Measurements from ENCODE around the gene SOX30. TPM values are rescaled to one million over a fixed set of nuclear protein-coding genes. Genes with fewer than 3 reads are reported as not detected.

Gene SOX30
- total and polyA plus RNA-seq, 3 donors from 2014 or later: 47.7 to 197 (median 83.9) TPM

GRCh38 chr5:157578079-157578780 lies 74.0 kb downstream of the SOX30 start:
- no peak for TF ChIP-seq POLR2A (IDR thresholded peaks at IDR 0.05)
- no peak for TF ChIP-seq CTCF (IDR thresholded peaks at IDR 0.05)
- DNase-seq: no peak
- Histone ChIP-seq H3K4me3 (no peak overlapping the region), H3K36me3 (ENCODE audit: low read depth, missing control alignments) (no peaks in the 10 kb centered on the region), H3K9me3 (no peaks in the 10 kb centered on the region), H3K27me3 (no peaks in the 10 kb centered on the region), H3K27ac (no peak overlapping the region), H3K4me1 (no peaks in the 10 kb centered on the region)
- intact Hi-C loops (cut with DNase I; ENCODE audit: low total_unique reads): no loop called here
- 89 to 91% methylated on average over 6 of the region's 6 CpGs for WGBS, 2 donors

GRCh38 chr5:157576678-157577077 lies 75.6 kb downstream of the SOX30 start:
- no peaks in the 10 kb centered on the region for H3K4me1 ChIP-seq
- H3K4me3 ChIP-seq: no peak overlapping the region
- no peaks in the 10 kb centered on the region for H3K9me3 ChIP-seq
- intact Hi-C loops (cut with DNase I; ENCODE audit: low total_unique reads): no loop called here
- no peak for DNase-seq
- no peaks in the 10 kb centered on the region for H3K27me3 ChIP-seq
- no peak overlapping the region for H3K27ac ChIP-seq
- 68 to 79% methylated on average over 4 of the region's 4 CpGs for WGBS, 2 donors
- no peaks in the 10 kb centered on the region for H3K36me3 ChIP-seq (ENCODE audit: low read depth, missing control alignments)
- TF ChIP-seq CTCF (IDR thresholded peaks at IDR 0.05) (no peak), POLR2A (IDR thresholded peaks at IDR 0.05) (no peak)

Small RNAs within 50 kb of the gene (small RNA-seq; reads per million reads assigned to genes)
- 0 reads per million in 2 donors for gene RNU6-390P

Other genes starting within 250 kb of the SOX30 start
- under 1 TPM in 1 of 2 donors, not detected in 1; 0.08 TPM for gene NIPAL4, start 192.2 kb downstream of the SOX30 start, total RNA-seq
- gene NIPAL4, start 192.2 kb downstream of the SOX30 start, polyA plus RNA-seq (ENCODE audit: insufficient read depth, low read depth, low replicate concordance): 0.18 TPM
- 1 to 10 TPM; 4.5 to 4.9 TPM for gene ADAM19, start 76.7 kb downstream of the SOX30 start, total RNA-seq
- 3.1 TPM for gene ADAM19, start 76.7 kb downstream of the SOX30 start, polyA plus RNA-seq (ENCODE audit: insufficient read depth, low read depth, low replicate concordance)
- gene C5orf52, start 19.1 kb upstream of the SOX30 start, total RNA-seq: 10 to 100 TPM; 13.9 to 62.0 TPM
- 35.0 TPM for gene C5orf52, start 19.1 kb upstream of the SOX30 start, polyA plus RNA-seq (ENCODE audit: insufficient read depth, low read depth, low replicate concordance)
- 10 to 100 TPM; 11.9 to 18.1 TPM for gene THG1L, start 79.0 kb upstream of the SOX30 start, total RNA-seq
- gene THG1L, start 79.0 kb upstream of the SOX30 start, polyA plus RNA-seq (ENCODE audit: insufficient read depth, low read depth, low replicate concordance): 14.0 TPM
- 1 to 10 TPM; 9.5 to 9.8 TPM for gene LSM11, start 91.3 kb upstream of the SOX30 start, total RNA-seq
- gene LSM11, start 91.3 kb upstream of the SOX30 start, polyA plus RNA-seq (ENCODE audit: insufficient read depth, low read depth, low replicate concordance): 7.7 TPM
- gene CLINT1, start 206.7 kb upstream of the SOX30 start, total RNA-seq: 10 to 100 TPM; 84.9 to 93.7 TPM
- gene CLINT1, start 206.7 kb upstream of the SOX30 start, polyA plus RNA-seq (ENCODE audit: insufficient read depth, low read depth, low replicate concordance): 45.4 TPM

Data from testis (tissue), 3 donors.